PC-9 (cell line): ENCODE results near the gene PLEKHM2.

Experiments used
- CTCF ChIP-seq: fragments of 200-600 bp; sonication (generic); conservative IDR thresholded peaks from 2 replicates; pipeline ENCODE4 v1.6.1; 2017; ENCODE audit warnings: mixed run types, antibody characterized with exemption, mild to moderate bottlenecking, moderate library complexity
- EZH2 ChIP-seq: fragments of 200-600 bp; sonication (generic); IDR thresholded peaks from 2 replicates; pipeline ENCODE4 v1.8.0; 2017; ENCODE audit warnings: antibody characterized with exemption, low read depth

- TF ChIP-seq CTCF: no peak
- no peak for TF ChIP-seq EZH2
These were observed 560 bp downstream of the PLEKHM2 start for GRCh38 chr1:15684468-15685291.
